Esophagus muscularis mucosa (tissue), 4 donors: ENCODE data around the gene KLHL14. TPM values are rescaled to one million over a fixed set of nuclear protein-coding genes. Genes with fewer than 3 reads are reported as not detected.

Source experiments
- DNase-seq: peaks from one replicate; pipeline ENCODE4 v3.0.0-alpha.2; 2017; ENCODE audit errors: extremely low spot score
- H3K27ac ChIP-seq, 4 donors: fragments of 200-600 bp; sonication (generic); replicated peaks in 1 of 4; 1 replicate in 3 of 4; 2 replicates in 1 of 4; pipeline ENCODE4 v1.5.1; 2016 to 2019; ENCODE audit warnings: mild to moderate bottlenecking in 1 of 4
- H3K27me3 ChIP-seq, 4 donors: fragments of 200-600 bp; sonication (generic); one replicate each; pipeline versions ENCODE4 v1.5.1 to v1.6.0; 2016 to 2019
- H3K36me3 ChIP-seq, 4 donors: fragments of 200-600 bp; sonication (generic); one replicate each; pipeline ENCODE4 v1.5.1; 2016 to 2019
- H3K4me1 ChIP-seq, 4 donors: fragments of 200-600 bp; sonication (generic); one replicate each; pipeline ENCODE4 v1.5.1; 2016 to 2019
- H3K4me3 ChIP-seq, 4 donors: fragments of 200-600 bp; sonication (generic); 1 replicate in 2 of 4; 2 replicates in 2 of 4; pipeline ENCODE4 v1.5.1; 2016 to 2019; ENCODE audit warnings: mild to moderate bottlenecking in 4 of 4, moderate library complexity in 1 of 4
- H3K9me3 ChIP-seq, 4 donors: fragments of 200-600 bp; sonication (generic); 1 replicate in 3 of 4; 2 replicates in 1 of 4; pipeline ENCODE4 v1.5.1; 2016 to 2019
- CTCF ChIP-seq, 3 experiments: fragments of 200-600 bp in 2 of 3; fragments of 450-650 bp in 1 of 3; sonication (generic) in 2 of 3; IDR thresholded peaks; one replicate each; pipeline ENCODE4 v1.5.1; 2017 to 2019; ENCODE audit warnings: antibody characterized with exemption in 3 of 3, mild to moderate bottlenecking in 2 of 3, moderate library complexity in 1 of 3
- EP300 ChIP-seq: sonication (generic); formaldehyde crosslinking; IDR thresholded peaks from one replicate; pipeline ENCODE4 v1.6.1; 2017; ENCODE audit warnings: antibody characterized with exemption
- POLR2A ChIP-seq: fragments of 450-650 bp; IDR thresholded peaks from one replicate; pipeline ENCODE4 v1.6.1; 2017; ENCODE audit warnings: antibody characterized with exemption, moderate library complexity, mild to moderate bottlenecking, low read depth
- POLR2AphosphoS5 ChIP-seq, 2 donors: sonication (generic); formaldehyde crosslinking; IDR thresholded peaks; one replicate each; pipeline ENCODE4 v1.6.1; 2017; ENCODE audit warnings: antibody characterized with exemption in 2 of 2
- WGBS: methylation state at CpG from one replicate; pipeline ENCODE4 v1.1.5; 2018; 5-methylcytosine and 5-hydroxymethylcytosine counted together
- intact Hi-C: fragments of 100-400 bp; cut with DNase I; formaldehyde crosslinking; loops from one replicate; pipeline ENCODE4 v1.15.1; 2023
- total RNA-seq, 4 donors: library from RNA; depleted of rRNA; stranded (reverse); fragments of >200 nt; gene quantifications; one replicate each; pipeline versions ENCODE4 v1.1.0 to v1.2.1, GENCODE V29; 2016

KLHL14 gene
- total RNA-seq, 4 donors from 2014 or later, result 0.06 to 0.50 (median 0.26) TPM; not detected in 1

- H3K36me3 ChIP-seq, result no peaks in the 10 kb centered on the region
- DNase-seq, result peak; percentile 21
- no peak overlapping the region for H3K27ac ChIP-seq
- no peaks in the 10 kb centered on the region for H3K9me3 ChIP-seq
- H3K27me3 ChIP-seq, result peaks cover 0 to 4% (median 0%) of the 10 kb centered on the region in 4 donors
- 85% methylated on average over 3 of the region's 3 CpGs for WGBS
- intact Hi-C loops, result no loop called here
- TF ChIP-seq CTCF (IDR thresholded peaks at IDR 0.05), result no peak
- no peaks in the 10 kb centered on the region for H3K4me1 ChIP-seq
- no peak overlapping the region for H3K4me3 ChIP-seq
Observed at GRCh38 chr18:32695534-32695933, 77.3 kb downstream of the KLHL14 start.

DNA sequence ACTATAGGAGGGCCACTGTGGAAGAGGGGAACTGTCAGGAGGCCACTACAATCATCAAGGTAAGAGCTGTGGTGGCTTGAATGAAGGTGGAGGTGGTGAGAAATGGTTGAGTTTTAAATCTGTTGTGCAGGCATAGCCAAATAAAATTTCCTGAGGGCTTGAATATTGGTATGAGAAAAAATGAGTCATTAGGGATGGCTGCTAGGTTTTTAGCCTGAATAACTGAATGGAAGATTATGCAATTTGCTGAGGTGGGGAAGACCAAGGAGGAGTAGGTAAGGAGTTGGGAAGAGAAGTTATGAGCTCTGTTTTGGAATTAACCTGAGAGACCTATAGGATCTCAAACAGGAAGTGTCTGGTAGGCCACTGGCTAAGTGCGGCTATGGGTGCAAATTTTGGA lies 84.0 kb downstream of the KLHL14 start:
- no peak for DNase-seq
- Histone ChIP-seq H3K4me3 (no peak overlapping the region), H3K9me3 (no peaks in the 10 kb centered on the region), H3K4me1 (no peaks in the 10 kb centered on the region), H3K27me3 (peaks cover 0 to 4% (median 0%) of the 10 kb centered on the region in 4 donors), H3K36me3 (no peaks in the 10 kb centered on the region), H3K27ac (no peak overlapping the region)
- 89% methylated on average over 1 of the region's 1 CpG for WGBS
- intact Hi-C loops, result no loop called here
- TF ChIP-seq CTCF (IDR thresholded peaks at IDR 0.05), result no peak
- no peak for TF ChIP-seq POLR2AphosphoS5 (IDR thresholded peaks at IDR 0.05)
- no peak for TF ChIP-seq EP300

DNA sequence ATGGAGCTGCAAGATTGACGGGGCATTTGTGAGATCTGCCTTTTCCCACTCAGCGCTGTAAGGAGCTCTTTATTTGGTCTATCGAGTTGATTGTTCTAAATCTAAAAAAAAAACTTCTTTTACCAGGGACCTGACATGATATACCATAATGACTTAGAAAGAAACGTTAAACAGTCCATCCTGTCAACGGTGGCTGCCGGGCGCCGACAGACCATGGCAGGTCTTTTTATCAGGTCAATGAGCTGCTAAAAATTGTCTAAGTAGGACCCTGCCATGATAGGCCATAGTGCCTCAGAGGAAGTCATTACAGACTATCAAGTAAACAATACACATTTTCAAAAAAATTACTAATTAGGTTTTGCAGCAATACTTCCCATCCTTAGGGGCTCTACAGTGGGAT lies 87.9 kb downstream of the KLHL14 start:
- no peaks in the 10 kb centered on the region for H3K27me3 ChIP-seq
- H3K36me3 ChIP-seq, result no peaks in the 10 kb centered on the region
- no peak overlapping the region for H3K27ac ChIP-seq
- no peak overlapping the region for H3K4me3 ChIP-seq
- no peaks in the 10 kb centered on the region for H3K9me3 ChIP-seq
- no peaks in the 10 kb centered on the region for H3K4me1 ChIP-seq
- TF ChIP-seq CTCF (IDR thresholded peaks at IDR 0.05), result no peak
- no peak for TF ChIP-seq POLR2AphosphoS5 (IDR thresholded peaks at IDR 0.05)
- TF ChIP-seq POLR2A, result no peak
- no peak for TF ChIP-seq EP300
- intact Hi-C loops, result no loop called here
- 84% methylated on average over 8 of the region's 8 CpGs for WGBS
- no peak for DNase-seq

DNA sequence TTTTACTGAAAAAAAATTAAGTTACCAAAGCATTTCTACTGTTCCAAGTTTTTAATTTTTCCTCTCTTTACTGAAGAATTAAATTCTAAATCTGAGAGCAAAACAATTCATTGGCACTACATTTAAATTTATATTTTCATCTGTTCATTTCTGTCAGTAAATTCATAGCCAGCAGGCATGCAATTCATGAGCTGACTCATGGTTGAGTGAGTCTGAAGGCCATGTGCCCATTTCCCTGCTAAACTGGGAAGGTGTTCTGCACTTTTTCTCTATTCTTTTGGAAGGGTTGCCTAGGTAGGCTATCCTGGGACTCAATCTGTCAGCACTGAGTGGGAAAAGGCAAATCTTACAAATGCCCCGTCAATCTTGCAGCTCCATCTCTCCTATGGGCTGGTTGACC lies 88.7 kb downstream of the KLHL14 start:
- no peaks in the 10 kb centered on the region for H3K4me1 ChIP-seq
- 90% methylated on average over 1 of the region's 1 CpG for WGBS
- no peaks in the 10 kb centered on the region for H3K36me3 ChIP-seq
- no peak overlapping the region for H3K4me3 ChIP-seq
- H3K9me3 ChIP-seq, result no peaks in the 10 kb centered on the region
- TF ChIP-seq POLR2AphosphoS5 (IDR thresholded peaks at IDR 0.05) (no peak), EP300 (no peak), CTCF (IDR thresholded peaks at IDR 0.05) (no peak), POLR2A (no peak)
- no peak overlapping the region for H3K27ac ChIP-seq
- intact Hi-C loops, result no loop called here
- no peak for DNase-seq
- H3K27me3 ChIP-seq, result no peaks in the 10 kb centered on the region

DNA sequence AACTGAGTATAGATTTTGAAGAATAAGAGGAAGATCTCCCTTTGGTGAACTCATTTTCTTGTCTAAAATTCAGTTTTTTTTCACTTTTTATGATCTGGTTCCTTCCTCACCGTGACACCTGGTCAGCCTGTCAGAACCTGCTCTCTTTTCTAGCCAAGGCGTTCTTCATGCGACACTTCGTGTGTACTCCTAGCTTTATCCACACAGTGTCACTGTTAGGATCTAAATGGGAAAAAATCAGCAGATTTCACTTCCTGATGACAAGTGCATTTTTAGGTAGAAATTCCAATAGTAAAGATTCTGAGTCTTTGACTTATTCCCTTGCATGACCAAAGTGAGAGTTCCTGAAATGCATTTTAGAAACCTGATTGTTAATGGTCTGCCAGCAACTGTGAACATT lies 89.8 kb downstream of the KLHL14 start:
- TF ChIP-seq POLR2AphosphoS5 (IDR thresholded peaks at IDR 0.05), result no peak
- TF ChIP-seq EP300, result no peak
- TF ChIP-seq POLR2A, result no peak
- intact Hi-C loops, result no loop called here
- H3K4me1 ChIP-seq, result no peaks in the 10 kb centered on the region
- H3K9me3 ChIP-seq, result no peaks in the 10 kb centered on the region
- WGBS, result 77% methylated on average over 4 of the region's 4 CpGs
- no peak for DNase-seq
- no peaks in the 10 kb centered on the region for H3K36me3 ChIP-seq
- H3K27me3 ChIP-seq, result no peaks in the 10 kb centered on the region
- H3K27ac ChIP-seq, result no peak overlapping the region
- no peak overlapping the region for H3K4me3 ChIP-seq
